Stimulated activated CD4-positive, alpha-beta T cell treated with anti-CD3 and anti-CD28 coated beads, TNF-alpha, amount 100 ng/mL, for 1 hour (primary cell): ENCODE measurements around the gene ATP6V0B.

Experiments used
- DNase-seq, 3 donors: peaks; one replicate each; pipeline ENCODE4 v3.0.0-alpha.2; 2020; ENCODE audit warnings: low read depth in 3 of 3, low spot score in 1 of 3

Gene ATP6V0B

GRCh38 chr1:44025816-44026215 lies 51.1 kb downstream of the ATP6V0B start:
- no peak for DNase-seq

GRCh38 chr1:44027320-44027719 lies 52.6 kb downstream of the ATP6V0B start:
- DNase-seq: no peak
